Left lung (tissue), 10 donors: ENCODE results near the gene POLL. TPM values are rescaled to one million over a fixed set of nuclear protein-coding genes. Genes with fewer than 3 reads are reported as not detected.

ENCODE experiments used
- ATAC-seq: fragments of 200-7000 bp; cut with Tn5 transposase; one replicate; pipeline ENCODE4 v1.9.1; 2020; ENCODE audit warnings: moderate library complexity
- DNase-seq, 4 donors: peaks; one replicate each; pipeline ENCODE4 v3.0.0-alpha.2; 2013 to 2020
- H3K27ac ChIP-seq, 2 donors: fragments of 200-600 bp; sonication (generic) in 1 of 2; one replicate each; pipeline versions ENCODE4 v1.5.0 to v1.8.0; 2020 to 2021
- H3K27me3 ChIP-seq, 2 donors: fragments of 200-600 bp; sonication (generic) in 1 of 2; one replicate each; pipeline versions ENCODE4 v1.5.0 to v1.8.0; 2020 to 2021
- H3K36me3 ChIP-seq, 2 donors: fragments of 200-600 bp; sonication (generic) in 1 of 2; one replicate each; pipeline versions ENCODE4 v1.5.0 to v1.8.0; 2020 to 2021
- H3K4me1 ChIP-seq, 2 donors: fragments of 200-600 bp; one replicate each; pipeline ENCODE4 v1.8.0; 2021
- H3K4me3 ChIP-seq, 2 donors: fragments of 200-600 bp; sonication (generic) in 1 of 2; one replicate each; pipeline versions ENCODE4 v1.5.0 to v1.8.0; 2020 to 2021; ENCODE audit warnings: mild to moderate bottlenecking in 1 of 2
- H3K9me3 ChIP-seq, 2 donors: fragments of 200-600 bp; sonication (generic) in 1 of 2; one replicate each; pipeline versions ENCODE4 v1.5.0 to v1.8.0; 2020 to 2021
- intact Hi-C, 2 donors: fragments of 100-400 bp; cut with DNase I; formaldehyde crosslinking; loops; one replicate each; pipeline versions ENCODE4 v1.11.2 to v1.14.2; 2022
- polyA plus RNA-seq, 6 donors: library from polyadenylated mRNA; unstranded; fragments of 120-200 nt; gene quantifications; one replicate each; pipeline ENCODE4 v1.2.1, GENCODE V29; 2013; ENCODE audit not compliant: insufficient read length in 6 of 6
- total RNA-seq, 2 donors: library from RNA; stranded (reverse); fragmentation: NEBNext Ultra II Directional; extraction: Animal tissue kit (Norgen Biotek cat#: 25700); gene quantifications; one replicate each; pipeline ENCODE4 v1.2.1, GENCODE V29; 2021
- TF ChIP-seq, protein P1 (sequence below), 2 donors: fragments of 200-600 bp; sonication (generic) in 1 of 2; IDR thresholded peaks; one replicate each; pipeline versions ENCODE4 v1.5.0 to v1.8.0; 2021; ENCODE audit warnings: antibody characterized with exemption in 2 of 2
- donor health status: DM: no; HTN: yes; CAD: no.
- donor health status: DM: no; HTN: no; CAD: no.

POLL gene
- total and polyA plus RNA-seq, 8 donors = 22.2 to 39.0 (median 34.4) TPM

DNA sequence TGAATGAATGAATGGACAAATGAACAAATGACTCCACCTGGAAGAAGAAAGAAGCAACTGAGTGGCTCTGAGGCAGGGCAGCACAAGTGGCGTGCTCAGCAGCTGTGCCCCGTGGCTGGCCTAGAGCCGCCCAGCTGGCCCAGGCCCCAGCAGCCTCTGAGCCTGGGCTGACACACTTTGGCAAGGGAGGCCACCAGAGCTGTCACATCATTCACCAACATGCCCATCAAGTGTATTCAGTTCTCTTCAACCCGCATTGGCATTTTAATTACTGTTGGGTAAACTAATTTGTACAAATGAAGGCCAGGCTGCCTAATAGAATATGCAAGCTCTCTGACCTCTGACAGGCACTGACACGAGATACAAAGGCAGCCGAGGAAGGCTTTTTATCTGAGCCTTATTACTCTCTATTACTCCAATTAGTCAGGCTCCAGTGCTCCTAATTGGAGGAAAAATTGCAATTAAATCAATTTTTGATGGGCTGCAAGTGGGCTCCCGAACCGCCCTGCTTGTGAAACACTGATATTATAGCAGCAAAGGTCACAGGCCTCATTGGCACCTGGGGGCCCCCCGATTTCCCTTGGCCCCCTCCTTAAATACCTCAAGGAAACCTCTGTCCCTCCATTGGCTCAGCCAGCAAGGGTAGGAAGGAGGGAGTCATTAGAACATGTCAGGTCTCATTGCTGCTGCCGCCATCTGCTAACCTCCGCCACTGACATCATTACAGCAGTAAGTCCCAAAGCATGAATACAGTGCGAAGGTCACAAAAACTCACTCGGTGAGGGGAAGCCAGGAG is 42.0 kb upstream of the POLL start:
- TF ChIP-seq, protein P1, sequence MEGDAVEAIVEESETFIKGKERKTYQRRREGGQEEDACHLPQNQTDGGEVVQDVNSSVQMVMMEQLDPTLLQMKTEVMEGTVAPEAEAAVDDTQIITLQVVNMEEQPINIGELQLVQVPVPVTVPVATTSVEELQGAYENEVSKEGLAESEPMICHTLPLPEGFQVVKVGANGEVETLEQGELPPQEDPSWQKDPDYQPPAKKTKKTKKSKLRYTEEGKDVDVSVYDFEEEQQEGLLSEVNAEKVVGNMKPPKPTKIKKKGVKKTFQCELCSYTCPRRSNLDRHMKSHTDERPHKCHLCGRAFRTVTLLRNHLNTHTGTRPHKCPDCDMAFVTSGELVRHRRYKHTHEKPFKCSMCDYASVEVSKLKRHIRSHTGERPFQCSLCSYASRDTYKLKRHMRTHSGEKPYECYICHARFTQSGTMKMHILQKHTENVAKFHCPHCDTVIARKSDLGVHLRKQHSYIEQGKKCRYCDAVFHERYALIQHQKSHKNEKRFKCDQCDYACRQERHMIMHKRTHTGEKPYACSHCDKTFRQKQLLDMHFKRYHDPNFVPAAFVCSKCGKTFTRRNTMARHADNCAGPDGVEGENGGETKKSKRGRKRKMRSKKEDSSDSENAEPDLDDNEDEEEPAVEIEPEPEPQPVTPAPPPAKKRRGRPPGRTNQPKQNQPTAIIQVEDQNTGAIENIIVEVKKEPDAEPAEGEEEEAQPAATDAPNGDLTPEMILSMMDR (IDR thresholded peaks at IDR 0.05) = no peak
- intact Hi-C loops = no loop called here
- no peak overlapping the region for H3K4me3 ChIP-seq

DNA sequence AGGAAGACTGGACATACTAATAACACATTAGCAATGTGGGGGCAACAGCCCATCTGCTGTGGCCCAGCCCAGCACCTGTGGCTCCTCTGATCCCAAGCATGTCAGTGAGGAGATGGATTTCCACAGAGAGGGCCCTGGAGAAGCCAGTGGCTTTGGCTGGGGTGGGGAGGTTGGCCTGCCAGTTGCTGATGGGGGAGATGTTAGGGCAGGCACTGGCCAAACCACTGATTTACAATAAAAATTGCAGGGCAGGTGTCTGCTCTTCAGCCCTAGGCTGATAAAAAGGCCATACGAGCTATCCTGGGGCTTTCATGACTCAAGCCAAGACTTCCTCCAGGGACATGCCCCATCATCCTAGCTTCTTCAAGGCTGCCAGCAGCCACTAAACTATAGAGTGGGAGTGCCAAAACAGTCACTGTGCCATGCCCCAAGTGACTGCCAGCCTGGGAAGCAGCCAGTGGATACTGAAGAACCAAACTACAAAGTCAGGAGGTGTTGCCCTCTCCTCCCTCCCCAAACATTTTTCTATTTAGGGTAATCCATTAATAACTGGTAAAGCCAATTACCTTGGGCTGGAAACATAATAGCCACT is 37.9 kb upstream of the POLL start:
- Histone ChIP-seq H3K9me3 (no peaks in the 10 kb centered on the region), H3K27ac (no peak overlapping the region), H3K36me3 (peaks cover 0 to 43% of the 10 kb centered on the region in 2 donors), H3K27me3 (no peaks in the 10 kb centered on the region), H3K4me1 (no peaks in the 10 kb centered on the region), H3K4me3 (no peak overlapping the region)
- intact Hi-C loops = no loop called here
- TF ChIP-seq, protein P1 (IDR thresholded peaks at IDR 0.05) = no peak
- ATAC-seq (no peak), DNase-seq (no peak)

More for the DNA sequence above, 42.0 kb upstream of the POLL start:
- Histone ChIP-seq H3K36me3 (peaks cover 0 to 20% of the 10 kb centered on the region in 2 donors), H3K4me1 (no peaks in the 10 kb centered on the region), H3K27me3 (no peaks in the 10 kb centered on the region), H3K9me3 (no peaks in the 10 kb centered on the region), H3K27ac (no peak overlapping the region)
- no peak for DNase-seq
- no peak for ATAC-seq

DNA sequence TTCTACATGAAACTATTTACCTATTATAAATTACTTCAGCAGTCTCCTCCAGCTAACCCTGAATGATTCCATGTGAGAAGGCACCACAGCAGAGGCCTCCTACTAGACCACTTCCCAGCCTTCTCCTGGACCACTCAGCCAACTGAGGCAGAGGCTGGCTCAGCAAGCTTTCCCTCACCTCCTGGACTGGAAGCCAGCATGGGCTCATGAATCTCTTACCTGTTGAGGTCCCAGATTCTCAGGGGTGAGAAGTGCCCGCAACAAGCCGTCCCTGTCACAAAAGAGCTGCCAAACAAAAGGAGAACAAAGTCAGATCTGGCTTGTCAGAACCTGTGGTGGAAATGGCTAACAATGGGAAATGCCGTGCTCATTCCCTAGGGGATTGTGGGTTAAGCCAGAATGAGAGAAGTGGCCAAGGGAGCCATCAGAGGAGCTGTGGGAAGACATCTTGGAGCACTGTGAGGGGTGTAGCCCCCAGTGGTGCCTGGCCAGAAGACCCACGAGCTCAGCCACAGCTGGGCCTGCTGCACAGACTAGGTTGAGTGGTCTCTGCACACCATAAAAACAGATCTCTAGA is 36.6 kb upstream of the POLL start:
- Histone ChIP-seq H3K27me3 (no peaks in the 10 kb centered on the region), H3K4me1 (no peaks in the 10 kb centered on the region), H3K4me3 (no peak overlapping the region), H3K27ac (no peak overlapping the region), H3K36me3 (peaks cover 0 to 56% of the 10 kb centered on the region in 2 donors), H3K9me3 (no peaks in the 10 kb centered on the region)
- no peak for ATAC-seq
- TF ChIP-seq, protein P1 (IDR thresholded peaks at IDR 0.05) = no peak
- no peak for DNase-seq
- intact Hi-C loops = no loop called here

DNA sequence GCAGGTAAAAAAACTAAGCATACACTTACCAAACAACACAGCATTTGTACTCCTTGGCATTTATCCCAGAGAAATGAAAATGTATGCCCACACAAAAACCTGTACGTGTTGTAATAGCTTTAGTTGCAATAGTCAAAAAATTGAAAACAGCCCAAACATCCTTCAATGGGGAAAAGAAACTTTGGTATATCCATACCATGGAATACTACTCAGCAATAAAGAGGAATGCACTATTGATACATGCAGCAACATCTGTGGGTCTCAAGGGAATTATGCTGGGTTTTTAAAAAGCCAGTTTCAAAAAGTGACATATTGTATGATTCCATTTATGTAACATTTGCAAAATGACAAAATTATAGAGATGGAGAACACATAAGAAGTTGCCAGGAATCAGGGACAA is 35.5 kb upstream of the POLL start:
- Histone ChIP-seq H3K27ac (no peak overlapping the region), H3K4me1 (no peaks in the 10 kb centered on the region), H3K9me3 (no peaks in the 10 kb centered on the region), H3K27me3 (no peaks in the 10 kb centered on the region), H3K36me3 (peaks cover 0 to 59% of the 10 kb centered on the region in 2 donors), H3K4me3 (no peak overlapping the region)
- intact Hi-C loops = no loop called here
- DNase-seq (no peak), ATAC-seq (no peak)
- TF ChIP-seq, protein P1 (IDR thresholded peaks at IDR 0.05) = no peak

DNA sequence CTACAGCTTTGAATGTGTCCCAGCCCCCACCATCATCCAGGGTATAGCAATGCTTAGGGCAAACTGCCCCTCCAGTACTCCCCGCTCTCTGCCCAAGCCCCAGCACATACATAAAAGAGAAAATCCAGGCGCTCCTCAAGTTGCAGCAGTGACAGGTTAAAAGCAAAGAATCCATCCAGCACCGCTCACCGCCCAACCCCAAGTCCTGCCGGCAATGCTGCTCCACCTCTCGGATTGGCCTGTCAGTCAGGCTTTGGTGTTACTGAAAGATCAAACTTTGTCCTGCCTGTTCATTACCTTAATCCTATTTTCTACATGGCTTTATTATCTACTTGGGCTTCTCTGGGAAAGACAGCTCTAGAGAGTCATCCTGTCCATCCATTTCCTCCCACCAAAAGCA is 31.9 kb upstream of the POLL start:
- Histone ChIP-seq H3K9me3 (no peaks in the 10 kb centered on the region), H3K27me3 (no peaks in the 10 kb centered on the region), H3K27ac (no peak overlapping the region), H3K36me3 (peaks cover 0 to 60% of the 10 kb centered on the region in 2 donors), H3K4me1 (peaks cover 0 to 9% of the 10 kb centered on the region in 2 donors), H3K4me3 (no peak overlapping the region)
- ATAC-seq = no peak
- DNase-seq = no peak
- TF ChIP-seq, protein P1 (IDR thresholded peaks at IDR 0.05) = no peak
- intact Hi-C loops = no loop called here
